Common myeloid progenitor, CD34-positive (primary cell): ENCODE measurements around the gene TC2N.
A peak's percentile ranks its signal among the peaks of the same experiment; 100 is the strongest.

Experiments used
- CTCF ChIA-PET: fragments of 350-600 bp; sonication (Branson Sonifier 250); formaldehyde crosslinking; loops from one replicate; lab custom pipeline; 2021; ENCODE audit warnings: antibody characterized with exemption; lab: Charles Lee
- POLR2A ChIA-PET: fragments of 350-600 bp; sonication (Branson Sonifier 250); formaldehyde crosslinking; loops from one replicate; lab custom pipeline; 2021; ENCODE audit warnings: antibody characterized with exemption; lab: Charles Lee
- DNase-seq, 3 donors: peaks; one replicate each; pipeline versions ENCODE4 v3.0.0 to v3.0.0-alpha.2; 2013
- H3K27ac ChIP-seq, 2 experiments: 1 replicate in 1 of 2; 2 replicates in 1 of 2; pipeline ENCODE4 v1.7.0; 2013; ENCODE audit warnings: inconsistent platforms in 2 of 2, low read length in 2 of 2, mild to moderate bottlenecking in 2 of 2, low read depth in 1 of 2, moderate library complexity in 1 of 2; ENCODE audit not compliant: severe bottlenecking in 2 of 2, insufficient read depth in 1 of 2, poor library complexity in 1 of 2
- H3K27me3 ChIP-seq, 5 experiments: replicated peaks in 2 of 5; 1 replicate in 3 of 5; 2 replicates in 2 of 5; pipeline versions ENCODE4 v1.6.1 to v1.7.0; 2013; ENCODE audit warnings: low read length in 4 of 5, mild to moderate bottlenecking in 2 of 5, moderate library complexity in 2 of 5, inconsistent platforms in 1 of 5; ENCODE audit not compliant: insufficient read depth in 5 of 5, control insufficient read depth in 4 of 5
- H3K36me3 ChIP-seq, 4 experiments: 1 replicate in 2 of 4; 2 replicates in 2 of 4; pipeline versions ENCODE4 v1.6.1 to v1.7.0; 2013; ENCODE audit warnings: low read length in 3 of 4, control low read depth in 1 of 4, mild to moderate bottlenecking in 1 of 4; ENCODE audit not compliant: control insufficient read depth in 4 of 4, insufficient read depth in 4 of 4
- H3K4me1 ChIP-seq, 4 experiments: 1 replicate in 3 of 4; 2 replicates in 1 of 4; pipeline versions ENCODE4 v1.6.1 to v1.7.1; 2013; ENCODE audit warnings: low read length in 3 of 4, mild to moderate bottlenecking in 3 of 4, control low read depth in 1 of 4, inconsistent platforms in 1 of 4, moderate library complexity in 1 of 4; ENCODE audit not compliant: control insufficient read depth in 4 of 4, insufficient read depth in 4 of 4; ENCODE audit errors: control extremely low read depth in 1 of 4
- H3K4me3 ChIP-seq, 7 experiments: 1 replicate in 4 of 7; 2 replicates in 3 of 7; pipeline versions ENCODE4 v1.5.1 to v1.7.0; 2013; ENCODE audit warnings: mild to moderate bottlenecking in 7 of 7, low read length in 6 of 7, moderate library complexity in 6 of 7, inconsistent platforms in 2 of 7, low read depth in 2 of 7, control low read depth in 1 of 7; ENCODE audit not compliant: insufficient read depth in 4 of 7, control insufficient read depth in 1 of 7; ENCODE audit errors: extremely low read depth in 1 of 7
- H3K9me3 ChIP-seq, 5 experiments: 1 replicate in 4 of 5; 2 replicates in 1 of 5; pipeline versions ENCODE4 v1.6.1 to v1.7.1; 2013; ENCODE audit warnings: low read length in 4 of 5, mild to moderate bottlenecking in 2 of 5, inconsistent platforms in 1 of 5, low read depth in 1 of 5, moderate library complexity in 1 of 5; ENCODE audit not compliant: control insufficient read depth in 4 of 5, insufficient read depth in 2 of 5; ENCODE audit errors: control extremely low read depth in 1 of 5
- WGBS: methylation state at CpG from one replicate; pipeline ENCODE4 v1.1.5; 2013; ENCODE audit not compliant: insufficient coverage; 5-methylcytosine and 5-hydroxymethylcytosine counted together

The TC2N gene

DNA sequence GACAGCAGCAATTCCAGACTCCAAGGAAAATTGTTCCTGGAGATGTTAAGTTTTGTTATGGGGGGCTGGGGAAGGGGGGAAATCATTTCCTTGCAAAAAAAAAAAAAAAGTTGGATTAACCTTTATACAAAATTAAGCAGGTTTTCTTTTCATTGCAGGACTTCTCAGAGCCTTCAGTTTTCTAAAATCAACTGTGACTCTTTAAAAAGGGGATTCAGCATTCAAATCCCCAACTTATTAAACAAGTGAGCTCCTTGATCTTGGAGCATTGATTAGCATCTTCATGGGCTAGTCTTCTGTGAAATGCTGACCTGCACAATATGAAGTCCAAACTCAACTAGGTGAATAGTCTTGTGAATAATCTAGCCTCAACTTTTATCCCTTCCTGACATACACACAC lies 7.1 kb downstream of the TC2N start:
- Histone ChIP-seq H3K36me3 (no peaks in the 10 kb centered on the region), H3K4me1 (peaks cover 10 to 25% (median 12%) of the 10 kb centered on the region in 4 experiments), H3K27ac (no peak overlapping the region), H3K27me3 (no peaks in the 10 kb centered on the region), H3K4me3 (no peak overlapping the region), H3K9me3 (no peaks in the 10 kb centered on the region)
- ChIA-PET POLR2A (no interaction called here), CTCF (interaction anchor here (0.6 to 1.5 kb wide), 3 partner anchors 51 to 278 kb away, joined by 3 to 4 read pairs (median 4); no protein-coding TSS in a partner anchor)
- no peak for DNase-seq

DNA sequence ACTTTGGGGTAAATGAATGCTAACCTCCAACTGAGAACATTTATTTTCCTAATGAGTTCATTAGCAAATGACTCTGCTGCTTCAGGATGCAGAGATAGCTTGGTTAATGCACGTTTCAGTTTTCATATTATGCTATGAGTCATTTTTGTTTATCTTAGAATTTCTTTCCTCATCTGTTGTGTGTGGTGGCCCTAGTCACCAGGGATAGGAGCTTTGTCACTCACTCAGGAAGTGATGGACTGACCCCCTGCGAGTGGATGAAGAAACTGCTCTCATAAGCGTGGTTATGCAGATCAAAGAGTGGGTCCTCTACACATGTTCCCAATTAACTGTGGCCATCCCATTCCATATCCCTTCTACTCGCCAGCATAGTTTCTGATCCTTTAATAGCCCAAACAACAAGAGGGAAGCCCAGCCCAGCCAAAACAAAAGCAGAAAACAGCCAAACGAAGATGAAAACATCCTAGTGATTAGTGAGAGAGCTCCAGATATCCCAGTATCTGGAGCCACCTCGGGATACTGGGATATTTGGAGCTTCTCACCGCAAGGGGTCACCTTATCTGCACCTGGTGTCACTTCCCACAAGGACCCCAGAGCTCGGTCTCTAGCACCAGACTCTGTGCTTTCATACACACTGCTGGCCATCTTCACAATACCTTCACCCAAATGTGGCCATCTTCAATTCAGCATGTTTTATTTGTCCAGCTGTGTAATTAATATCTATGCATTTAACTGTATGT lies 8.6 kb downstream of the TC2N start:
- Histone ChIP-seq H3K4me1 (peaks cover 10 to 25% (median 12%) of the 10 kb centered on the region in 4 experiments), H3K27ac (no peak overlapping the region), H3K9me3 (no peaks in the 10 kb centered on the region), H3K4me3 (no peak overlapping the region), H3K36me3 (no peaks in the 10 kb centered on the region), H3K27me3 (no peaks in the 10 kb centered on the region)
- ChIA-PET POLR2A (interaction anchor here (0.5 kb wide), 1 partner anchor 13 kb away, joined by 4 read pairs; no protein-coding TSS in a partner anchor), CTCF (interaction anchor here (0.8 to 1.6 kb wide), 7 partner anchors 11 to 210 kb away, joined by 3 to 5 read pairs (median 3); no protein-coding TSS in a partner anchor)
- 46% methylated on average over 4 of the region's 8 CpGs for WGBS
- DNase-seq, result peak; percentile 74 to 92 (median 88)

DNA sequence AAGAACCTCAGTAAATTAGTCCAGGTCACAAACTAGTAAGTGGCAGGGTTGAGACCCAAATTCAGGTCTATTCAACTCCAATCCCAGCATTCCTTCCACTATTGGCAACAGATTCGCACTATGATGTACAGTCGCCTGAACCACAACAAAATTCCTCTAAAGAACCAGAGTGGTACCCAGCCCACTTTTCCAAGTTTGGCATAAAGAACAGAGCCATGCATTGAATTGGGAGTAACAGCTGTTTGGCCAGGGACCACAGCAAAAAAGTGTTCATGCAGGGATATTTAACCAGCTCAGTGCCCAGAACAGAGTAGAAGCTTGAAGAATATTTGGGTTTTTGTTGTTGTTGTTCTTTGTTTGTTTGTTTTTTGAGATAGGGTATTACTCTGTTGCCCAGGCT lies 9.7 kb downstream of the TC2N start:
- ChIA-PET POLR2A (no interaction called here), CTCF (interaction anchor here (1.2 kb wide), 1 partner anchor 16 kb away, joined by 3 read pairs; no protein-coding TSS in a partner anchor)
- no peak overlapping the region for H3K27ac ChIP-seq
- DNase-seq, result no peak
- H3K36me3 ChIP-seq, result no peaks in the 10 kb centered on the region
- 89% methylated on average over 2 of the region's 2 CpGs for WGBS
- H3K4me3 ChIP-seq, result no peak overlapping the region
- H3K27me3 ChIP-seq, result no peaks in the 10 kb centered on the region
- peaks cover 10 to 23% (median 12%) of the 10 kb centered on the region in 4 experiments for H3K4me1 ChIP-seq
- no peaks in the 10 kb centered on the region for H3K9me3 ChIP-seq

DNA sequence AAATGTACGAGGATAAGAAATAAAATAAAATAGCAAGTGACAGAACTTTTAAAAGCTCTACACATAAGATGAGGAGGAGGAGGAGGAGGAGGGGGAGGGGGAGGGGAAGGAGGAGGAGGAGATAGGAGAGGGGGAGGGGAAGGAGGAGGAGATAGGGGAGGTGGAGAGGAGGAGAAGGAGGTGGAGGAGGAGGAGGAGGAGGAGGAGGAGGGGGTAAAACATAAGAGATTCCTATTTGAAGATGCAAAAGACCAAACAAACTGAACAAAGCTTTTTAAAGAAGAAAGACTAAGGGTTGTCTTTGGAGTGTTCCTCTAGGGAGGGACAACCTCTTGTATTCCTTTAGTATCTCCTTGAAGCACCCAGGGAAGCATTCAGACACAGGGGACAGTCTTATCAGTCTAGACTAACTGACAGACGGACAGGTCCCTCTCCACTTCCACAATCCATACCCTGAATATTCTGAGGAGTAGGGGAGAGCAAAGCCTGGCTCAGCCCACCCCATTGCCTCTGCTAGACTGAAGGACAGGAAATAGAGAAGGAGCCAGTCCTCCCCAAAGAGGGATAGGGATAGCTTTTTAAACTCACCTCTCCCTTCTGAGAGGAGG lies 12.9 kb downstream of the TC2N start:
- Histone ChIP-seq H3K4me3 (no peak overlapping the region), H3K36me3 (no peaks in the 10 kb centered on the region), H3K4me1 (peaks cover 6 to 8% (median 7%) of the 10 kb centered on the region in 4 experiments), H3K27me3 (no peaks in the 10 kb centered on the region), H3K9me3 (no peaks in the 10 kb centered on the region), H3K27ac (no peak overlapping the region)
- no peak for DNase-seq
- no CpG with 5 or more reads among the region's 2 CpGs for WGBS
- ChIA-PET POLR2A (no interaction called here), CTCF (interaction anchor here (0.7 kb wide), 1 partner anchor 393 kb away, joined by 3 read pairs; no protein-coding TSS in a partner anchor)

DNA sequence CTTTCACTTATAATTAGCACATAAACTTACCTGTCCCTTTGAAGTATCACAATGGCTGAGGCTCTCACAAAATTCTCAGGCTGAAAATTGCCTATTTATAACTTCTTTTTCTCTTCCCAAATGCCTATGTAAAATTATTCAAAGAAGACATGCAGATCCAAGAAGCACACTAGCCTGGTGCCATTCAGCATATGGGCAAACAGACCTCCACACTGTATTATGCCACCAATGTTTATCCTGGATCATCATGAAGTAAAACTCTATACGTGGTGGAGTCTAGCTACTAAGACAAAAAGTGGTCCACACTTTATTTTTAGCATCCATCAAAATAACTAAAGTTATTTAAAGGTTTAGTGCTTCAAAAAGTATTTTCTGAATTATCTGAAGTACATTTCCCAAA lies 15.8 kb downstream of the TC2N start:
- Histone ChIP-seq H3K4me3 (no peak overlapping the region), H3K27me3 (no peaks in the 10 kb centered on the region), H3K9me3 (no peaks in the 10 kb centered on the region), H3K36me3 (no peaks in the 10 kb centered on the region), H3K4me1 (no peaks in the 10 kb centered on the region), H3K27ac (no peak overlapping the region)
- ChIA-PET POLR2A (no interaction called here), CTCF (interaction anchor here (1.4 kb wide), 1 partner anchor 10 kb away, joined by 3 read pairs; no protein-coding TSS in a partner anchor)
- DNase-seq, result no peak
- no CpG with 5 or more reads among the region's 1 CpG for WGBS

DNA sequence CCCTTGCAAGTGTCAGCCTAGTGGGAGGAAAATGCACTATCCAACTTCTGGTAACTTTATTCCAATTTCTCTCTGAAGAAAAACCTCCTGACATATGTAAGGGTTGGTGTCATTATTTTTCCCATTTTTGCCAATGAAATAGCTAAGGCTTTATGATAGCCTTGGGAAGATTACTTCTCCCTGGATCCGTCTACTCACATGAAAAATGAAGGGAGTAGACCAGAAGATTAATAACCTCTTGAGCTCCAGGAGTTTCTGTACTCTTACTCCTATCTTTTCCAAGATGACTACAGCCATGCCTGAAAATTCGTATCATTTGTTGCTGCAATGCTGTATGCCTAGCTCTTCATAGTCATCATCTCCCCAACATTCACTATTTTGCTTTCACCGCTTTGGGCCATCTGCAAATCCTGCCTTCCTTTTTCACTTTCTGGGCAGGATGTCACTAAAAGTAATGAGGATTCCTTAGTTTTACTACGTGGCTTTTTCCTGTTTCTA lies 18.8 kb downstream of the TC2N start:
- 92% methylated on average over 4 of the region's 4 CpGs for WGBS
- Histone ChIP-seq H3K9me3 (no peaks in the 10 kb centered on the region), H3K27ac (no peak overlapping the region), H3K4me3 (no peak overlapping the region), H3K27me3 (no peaks in the 10 kb centered on the region), H3K4me1 (no peaks in the 10 kb centered on the region), H3K36me3 (no peaks in the 10 kb centered on the region)
- no peak for DNase-seq
- POLR2A ChIA-PET, result no interaction called here
- CTCF ChIA-PET, result interaction anchor here (0.6 kb wide), 1 partner anchor 252 kb away, joined by 4 read pairs; no protein-coding TSS in a partner anchor

DNA sequence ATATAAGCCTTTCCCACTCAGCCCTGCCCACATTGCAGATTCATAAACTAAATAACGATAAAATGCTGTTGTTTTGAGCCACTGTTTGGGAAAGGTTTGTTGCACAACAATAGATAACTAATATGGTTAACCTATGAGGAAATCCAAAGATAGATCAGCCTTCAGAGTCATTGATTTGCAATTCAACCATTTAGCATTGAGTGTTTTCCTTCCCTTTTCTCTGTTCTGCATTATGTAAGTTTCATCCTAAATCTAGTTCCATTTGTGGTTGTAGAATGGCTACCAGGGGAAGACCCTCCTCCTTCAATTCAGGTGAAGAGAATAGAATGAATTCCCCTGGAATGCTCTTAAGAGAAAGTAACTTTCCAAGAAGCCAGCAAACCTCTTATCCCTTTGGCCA lies 19.6 kb downstream of the TC2N start:
- no CpG with 5 or more reads among the region's 1 CpG for WGBS
- no peaks in the 10 kb centered on the region for H3K9me3 ChIP-seq
- H3K4me1 ChIP-seq, result no peaks in the 10 kb centered on the region
- no peaks in the 10 kb centered on the region for H3K27me3 ChIP-seq
- no peak for DNase-seq
- H3K4me3 ChIP-seq, result no peak overlapping the region
- CTCF ChIA-PET, result no interaction called here
- POLR2A ChIA-PET, result no interaction called here
- no peaks in the 10 kb centered on the region for H3K36me3 ChIP-seq
- no peak overlapping the region for H3K27ac ChIP-seq
